Endothelial cell of umbilical vein (primary cell): Measurements from ENCODE around the gene ZNF664. TPM values are rescaled to one million over a fixed set of nuclear protein-coding genes. Genes with fewer than 3 reads are reported as not detected.

Source experiments
- BruUV-seq: library from RNA; stranded (reverse); fragments of 400-500 nt; replicated peaks from 2 replicates; lab custom pipeline; 2021; lab: Mats Ljungman, UMichigan
- CTCF ChIA-PET: fragments of 300-600, 350-600 bp; sonication (Branson Sonifier 250); formaldehyde crosslinking; loops from one replicate; lab custom pipeline; 2021; ENCODE audit warnings: antibody characterized with exemption, inconsistent platforms; lab: Charles Lee
- POLR2A ChIA-PET: fragments of 300-600, 350-600 bp; sonication (Branson Sonifier 250); formaldehyde crosslinking; loops from one replicate; lab custom pipeline; 2021; ENCODE audit warnings: antibody characterized with exemption, inconsistent platforms; lab: Charles Lee
- DNase-seq: peaks from one replicate; pipeline ENCODE4 v3.0.0-alpha.2; 2011; ENCODE audit warnings: low read depth, low spot score
- FAIRE-seq: peaks from 2 replicates; lab custom pipeline; 2011; peaks lifted over from hg19 to GRCh38; lab: Jason Lieb, UNC
- H2AFZ ChIP-seq: 2 replicates; pipeline ENCODE4 v1.6.0; 2012; ENCODE audit warnings: low read depth, low read length, control low read depth, inconsistent platforms
- H3K27ac ChIP-seq: 2 replicates; pipeline ENCODE4 v1.5.1; 2011; ENCODE audit warnings: low read depth, mild to moderate bottlenecking, control low read depth, low read length, moderate library complexity; ENCODE audit not compliant: insufficient read depth
- H3K27me3 ChIP-seq, 2 experiments: 2 replicates each; pipeline versions ENCODE4 v1.6.0 to v1.6.1; 2011; ENCODE audit warnings: low read length in 2 of 2, mixed read lengths in 1 of 2; ENCODE audit not compliant: control insufficient read depth in 2 of 2, insufficient read depth in 2 of 2
- H3K36me3 ChIP-seq, 2 experiments: 2 replicates in 1 of 2; 3 replicates in 1 of 2; pipeline ENCODE4 v1.5.1; 2011; ENCODE audit warnings: low read length in 2 of 2, mild to moderate bottlenecking in 1 of 2, moderate library complexity in 1 of 2; ENCODE audit not compliant: control insufficient read depth in 2 of 2, insufficient read depth in 2 of 2; ENCODE audit errors: extremely low read depth in 1 of 2
- H3K4me1 ChIP-seq: 3 replicates; pipeline ENCODE4 v1.5.1; 2011; ENCODE audit warnings: mild to moderate bottlenecking, low read length; ENCODE audit not compliant: control insufficient read depth, insufficient read depth; ENCODE audit errors: extremely low read depth
- H3K4me2 ChIP-seq: 2 replicates; pipeline ENCODE4 v1.6.1; 2011; ENCODE audit warnings: low read length, control low read depth, mixed read lengths; ENCODE audit not compliant: insufficient read depth
- H3K4me3 ChIP-seq, 3 experiments: fragments of 200-600 bp in 1 of 3; sonication (generic), shearing (Covaris generic) in 1 of 3; replicated peaks in 1 of 3; 2 replicates each; pipeline ENCODE4 v1.5.1; 2011 to 2016; ENCODE audit warnings: control low read depth in 3 of 3, low read length in 3 of 3, mild to moderate bottlenecking in 2 of 3, inconsistent platforms in 1 of 3, low read depth in 1 of 3, moderate library complexity in 1 of 3; ENCODE audit not compliant: insufficient read depth in 1 of 3
- H3K79me2 ChIP-seq: 2 replicates; pipeline ENCODE4 v1.6.0; 2012; ENCODE audit warnings: low read length, inconsistent platforms; ENCODE audit not compliant: control insufficient read depth, insufficient read depth
- H3K9ac ChIP-seq: replicated peaks from 2 replicates; pipeline ENCODE3; 2011; ENCODE audit warnings: low read length, control low read depth; ENCODE audit not compliant: insufficient read depth; ENCODE audit errors: extremely low read depth
- H3K9me1 ChIP-seq: replicated peaks from 3 replicates; pipeline ENCODE4 v1.6.0; 2011; ENCODE audit warnings: mild to moderate bottlenecking, low read length; ENCODE audit not compliant: control insufficient read depth, insufficient read depth; ENCODE audit errors: extremely low read depth
- H3K9me3 ChIP-seq: replicated peaks from 2 replicates; pipeline ENCODE4 v1.5.1; 2012; ENCODE audit warnings: low read length, inconsistent platforms; ENCODE audit not compliant: control insufficient read depth, insufficient read depth
- H4K20me1 ChIP-seq: replicated peaks from 2 replicates; pipeline ENCODE3; 2011; ENCODE audit warnings: mild to moderate bottlenecking, low read length; ENCODE audit not compliant: control insufficient read depth, insufficient read depth; ENCODE audit errors: extremely low read depth
- CTCF ChIP-seq, 2 donors: IDR thresholded peaks; 1 replicate in 1 of 2; 2 replicates in 1 of 2; pipeline ENCODE4 v1.5.1; 2011; ENCODE audit warnings: low read length in 2 of 2, mild to moderate bottlenecking in 2 of 2, moderate library complexity in 2 of 2, control low read depth in 1 of 2, inconsistent platforms in 1 of 2, low read depth in 1 of 2; ENCODE audit not compliant: insufficient read depth in 1 of 2; ENCODE audit errors: extremely low read depth in 1 of 2
- EZH2 ChIP-seq: IDR thresholded peaks from 2 replicates; pipeline ENCODE4 v1.6.1; 2012; ENCODE audit warnings: borderline replicate concordance, low read depth, mild to moderate bottlenecking, moderate library complexity, low read length, inconsistent platforms; ENCODE audit not compliant: severe bottlenecking
- FOS ChIP-seq: IDR thresholded peaks from 2 replicates; pipeline ENCODE4 v1.6.1; 2011; ENCODE audit warnings: mild to moderate bottlenecking, low read length, moderate library complexity, borderline replicate concordance; ENCODE audit not compliant: insufficient read depth
- GATA2 ChIP-seq: IDR thresholded peaks from 2 replicates; pipeline ENCODE4 v1.7.0; 2011; ENCODE audit warnings: low read depth, mild to moderate bottlenecking, moderate library complexity, mixed read lengths, low read length; ENCODE audit not compliant: insufficient read length, insufficient read depth
- JUN ChIP-seq: IDR thresholded peaks from 2 replicates; pipeline ENCODE4 v1.6.1; 2011; ENCODE audit warnings: borderline replicate concordance, low read depth; ENCODE audit not compliant: insufficient read length, insufficient read depth
- MAX ChIP-seq: IDR thresholded peaks from 2 replicates; pipeline ENCODE4 v1.6.1; 2011; ENCODE audit not compliant: insufficient read depth, insufficient read length
- MYC ChIP-seq: IDR thresholded peaks from one replicate; pipeline ENCODE4 v1.6.1; 2011; ENCODE audit warnings: mild to moderate bottlenecking, low read depth, low read length
- POLR2A ChIP-seq: IDR thresholded peaks from 2 replicates; pipeline ENCODE4 v1.6.1; 2012; ENCODE audit warnings: low read depth, mild to moderate bottlenecking, control low read depth, low read length
- POLR2AphosphoS5 ChIP-seq: IDR thresholded peaks from 2 replicates; pipeline ENCODE4 v1.6.1; 2012; ENCODE audit warnings: low read depth, mild to moderate bottlenecking, control low read depth, low read length, moderate library complexity; ENCODE audit not compliant: insufficient read depth
- dilution Hi-C: fragments of 300-500 bp; cut with MboI; formaldehyde crosslinking; loops from one replicate; pipeline ENCODE4 v1.15.0; 2019; ENCODE audit warnings: low sequenced_read_pairs; ENCODE audit not compliant: extremely low pct_ligation_motif_present
- intact Hi-C: fragments of 100-400 bp; cut with micrococcal nuclease; formaldehyde crosslinking; loops from one replicate; pipeline ENCODE4 v1.10.0; 2022
- polyA plus RNA-seq, 4 experiments: library from polyadenylated mRNA; depleted of rRNA in 3 of 4; stranded (reverse) in 3 of 4; unstranded in 1 of 4; fragments of >200 nt; gene quantifications; 2 replicates each; pipeline versions ENCODE4 v1.2.1 to v1.2.3, GENCODE V29; 2011 to 2012; ENCODE audit warnings: missing spikeins in 1 of 4
- total RNA-seq: library from RNA; stranded (reverse); gene quantifications from 2 replicates; pipeline ENCODE4 v1.2.3, GENCODE V29; 2021

The ZNF664 gene
- total and polyA plus RNA-seq, 2 donors (not counting 3 experiments of a cell fraction or from before 2014, with no cell fraction given): 29.8 to 71.3 TPM

GRCh38 chr12:123990511-123990910 lies 17.5 kb downstream of the ZNF664 start:
- Histone ChIP-seq H3K4me2 (no peak overlapping the region), H4K20me1 (peaks cover 3% of the 10 kb centered on the region), H3K9me1 (no peaks in the 10 kb centered on the region), H2AFZ (no peak overlapping the region), H3K79me2 (peaks cover 10% of the 10 kb centered on the region), H3K27me3 (no peaks in the 10 kb centered on the region), H3K9ac (no peak overlapping the region), H3K4me1 (peaks cover 16% of the 10 kb centered on the region), H3K9me3 (no peaks in the 10 kb centered on the region), H3K36me3 (peaks cover 11 to 17% of the 10 kb centered on the region in 2 experiments), H3K4me3 (no peak overlapping the region), H3K27ac (no peak overlapping the region)
- intact Hi-C loops: no loop called here
- FAIRE-seq (peak; percentile 68), DNase-seq (peak; percentile 12)
- no TSS peak for BruUV-seq
- dilution Hi-C loops: no loop called here
- ChIA-PET POLR2A (no interaction called here), CTCF (interaction anchor here (1.1 to 2.8 kb wide), 3 partner anchors 35 to 85 kb away, joined by 3 to 8 read pairs (median 7); no protein-coding TSS in a partner anchor)
- TF ChIP-seq JUN (no peak), MAX (no peak), POLR2A (no peak), POLR2AphosphoS5 (no peak), MYC (no peak), GATA2 (no peak), FOS (no peak), EZH2 (no peak), CTCF (IDR thresholded peaks at IDR 0.05; ENCODE audit: extremely low read depth in 1 of 2, insufficient read depth in 1 of 2, low read depth in 1 of 2, low read length in 2 of 2) (no peak)
